GM19193 (cell line): Measurements from ENCODE around the gene ZNF146.

ENCODE experiments used
- POLR2A ChIP-seq: IDR thresholded peaks from 4 replicates; pipeline ENCODE4 v1.6.1; 2011; ENCODE audit not compliant: insufficient read depth, insufficient read length; ENCODE audit errors: extremely low read depth

The ZNF146 gene

GRCh38 chr19:36221474-36221873 lies 6.6 kb downstream of the ZNF146 start:
- TF ChIP-seq POLR2A: no peak

- TF ChIP-seq POLR2A: no peak
Observed at GRCh38 chr19:36222503-36222902, 7.6 kb downstream of the ZNF146 start.

GRCh38 chr19:36225219-36225892 lies 10.4 kb downstream of the ZNF146 start:
- no peak for TF ChIP-seq POLR2A

DNA sequence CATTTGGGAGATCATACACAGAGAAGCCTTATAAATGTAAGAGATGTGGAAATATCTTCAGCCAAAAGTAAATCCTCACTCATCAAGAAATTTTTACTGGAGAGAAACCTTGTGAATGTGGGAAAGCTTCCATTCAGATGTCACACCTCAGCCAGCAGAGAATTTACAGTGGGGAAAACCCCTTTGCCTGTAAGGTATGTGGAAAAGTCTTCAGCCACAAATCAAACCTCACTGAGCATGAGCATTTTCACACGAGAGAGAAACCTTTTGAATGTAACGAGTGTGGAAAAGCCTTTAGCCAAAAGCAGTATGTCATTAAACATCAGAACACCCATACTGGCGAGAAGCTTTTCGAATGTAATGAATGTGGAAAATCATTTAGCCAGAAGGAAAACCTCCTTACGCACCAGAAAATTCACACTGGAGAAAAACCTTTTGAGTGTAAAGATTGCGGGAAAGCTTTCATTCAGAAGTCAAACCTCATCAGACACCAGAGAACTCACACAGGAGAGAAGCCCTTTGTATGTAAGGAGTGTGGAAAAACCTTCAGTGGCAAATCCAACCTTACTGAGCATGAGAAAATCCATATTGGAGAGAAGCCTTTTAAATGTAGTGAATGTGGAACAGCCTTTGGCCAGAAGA lies 21.5 kb downstream of the ZNF146 start:
- TF ChIP-seq POLR2A: no peak

DNA sequence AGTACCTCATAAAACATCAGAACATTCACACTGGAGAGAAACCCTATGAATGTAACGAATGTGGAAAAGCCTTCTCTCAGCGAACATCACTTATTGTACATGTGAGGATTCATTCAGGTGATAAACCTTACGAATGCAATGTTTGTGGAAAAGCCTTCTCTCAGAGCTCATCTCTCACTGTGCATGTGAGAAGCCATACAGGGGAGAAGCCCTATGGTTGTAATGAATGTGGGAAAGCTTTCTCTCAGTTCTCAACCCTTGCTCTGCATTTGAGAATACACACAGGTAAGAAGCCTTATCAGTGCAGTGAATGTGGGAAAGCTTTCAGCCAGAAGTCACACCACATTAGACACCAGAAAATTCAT lies 22.0 kb downstream of the ZNF146 start:
- TF ChIP-seq POLR2A: no peak

- TF ChIP-seq POLR2A: no peak
Observed at GRCh38 chr19:36244066-36244465, 29.2 kb downstream of the ZNF146 start.

GRCh38 chr19:36245210-36246005 lies 30.5 kb downstream of the ZNF146 start:
- TF ChIP-seq POLR2A: no peak

DNA sequence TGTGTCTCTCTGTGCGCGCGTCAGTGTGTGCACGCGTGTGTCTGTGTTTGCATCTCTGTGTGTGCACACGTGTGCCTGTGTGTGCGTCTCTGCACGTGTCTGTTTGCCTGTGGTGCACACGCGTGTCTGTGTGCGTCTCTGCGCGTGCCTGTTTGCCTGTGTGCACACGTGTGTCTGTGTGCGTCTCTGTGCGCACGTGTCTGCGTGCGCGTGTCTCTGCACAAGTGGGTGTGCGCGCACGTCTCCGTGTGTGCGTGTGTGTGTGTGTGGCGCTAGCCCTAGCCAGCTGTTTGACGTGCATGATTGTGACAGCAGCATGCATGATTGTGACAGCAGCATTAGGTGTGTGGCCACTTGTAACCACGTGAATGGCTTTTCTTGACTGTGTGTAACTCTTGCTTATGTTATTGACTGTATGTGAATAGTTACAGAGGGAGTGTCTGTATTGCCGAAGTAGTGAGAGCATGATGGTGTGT lies 31.1 kb downstream of the ZNF146 start:
- TF ChIP-seq POLR2A: no peak

DNA sequence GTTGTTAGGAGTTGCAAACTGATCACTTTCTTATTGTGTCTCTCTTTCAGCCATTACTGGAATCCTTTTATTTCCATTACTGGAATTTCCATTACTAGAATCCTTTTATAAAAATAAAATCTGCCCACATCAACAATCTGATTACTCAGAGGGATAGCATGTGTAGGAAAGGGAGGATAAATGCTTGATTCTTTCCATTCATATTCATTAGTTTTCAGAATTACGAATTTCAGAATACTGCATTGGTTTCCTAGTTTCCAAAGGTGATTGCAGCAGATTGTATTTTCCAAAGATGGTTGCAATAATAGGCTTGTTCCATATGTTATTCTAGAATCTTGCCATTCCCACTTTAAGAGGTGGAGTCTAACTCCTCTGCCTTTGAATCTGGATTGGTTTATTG lies 37.1 kb downstream of the ZNF146 start:
- TF ChIP-seq POLR2A: no peak

DNA sequence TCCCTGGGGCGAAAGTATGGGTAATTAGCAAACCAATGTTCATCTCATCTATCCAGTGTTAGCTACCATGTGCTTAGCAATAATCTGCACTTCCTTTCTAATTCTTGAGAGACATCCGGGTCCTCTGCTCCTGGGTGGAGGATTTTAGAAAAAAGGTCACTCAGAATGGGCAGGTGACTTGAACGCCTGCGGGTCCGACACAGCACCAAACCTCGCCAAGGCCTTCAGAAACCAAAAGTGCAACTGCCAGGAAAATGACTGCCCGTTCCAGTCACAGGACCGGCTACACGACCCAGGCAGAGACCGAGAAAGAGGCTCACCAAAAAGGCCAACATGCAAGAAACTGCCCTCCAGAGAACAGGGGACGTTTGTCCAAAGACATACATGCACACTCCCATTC lies 39.9 kb downstream of the ZNF146 start:
- no peak for TF ChIP-seq POLR2A

- no peak for TF ChIP-seq POLR2A
Observed at GRCh38 chr19:36255316-36255715, 40.4 kb downstream of the ZNF146 start.

DNA sequence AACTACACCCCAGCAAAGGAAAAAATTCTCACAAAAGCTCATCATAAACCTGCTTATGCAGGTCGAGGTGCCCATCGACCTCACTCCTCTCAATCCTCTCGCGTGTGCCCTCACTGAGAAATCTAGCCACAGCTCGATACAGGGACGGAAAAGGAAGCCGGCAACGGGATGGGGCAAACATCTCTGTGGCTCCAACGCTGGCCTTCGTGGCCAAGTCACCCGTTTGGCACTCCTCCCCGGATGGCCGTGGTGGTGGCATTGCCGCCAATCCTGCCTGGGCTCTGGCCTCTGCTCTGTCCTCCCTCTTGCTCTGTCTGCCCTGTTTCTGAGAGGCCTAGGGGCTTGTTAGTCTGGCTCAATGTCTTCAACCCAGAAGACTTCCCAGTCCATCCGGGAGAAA lies 41.2 kb downstream of the ZNF146 start:
- TF ChIP-seq POLR2A: no peak

DNA sequence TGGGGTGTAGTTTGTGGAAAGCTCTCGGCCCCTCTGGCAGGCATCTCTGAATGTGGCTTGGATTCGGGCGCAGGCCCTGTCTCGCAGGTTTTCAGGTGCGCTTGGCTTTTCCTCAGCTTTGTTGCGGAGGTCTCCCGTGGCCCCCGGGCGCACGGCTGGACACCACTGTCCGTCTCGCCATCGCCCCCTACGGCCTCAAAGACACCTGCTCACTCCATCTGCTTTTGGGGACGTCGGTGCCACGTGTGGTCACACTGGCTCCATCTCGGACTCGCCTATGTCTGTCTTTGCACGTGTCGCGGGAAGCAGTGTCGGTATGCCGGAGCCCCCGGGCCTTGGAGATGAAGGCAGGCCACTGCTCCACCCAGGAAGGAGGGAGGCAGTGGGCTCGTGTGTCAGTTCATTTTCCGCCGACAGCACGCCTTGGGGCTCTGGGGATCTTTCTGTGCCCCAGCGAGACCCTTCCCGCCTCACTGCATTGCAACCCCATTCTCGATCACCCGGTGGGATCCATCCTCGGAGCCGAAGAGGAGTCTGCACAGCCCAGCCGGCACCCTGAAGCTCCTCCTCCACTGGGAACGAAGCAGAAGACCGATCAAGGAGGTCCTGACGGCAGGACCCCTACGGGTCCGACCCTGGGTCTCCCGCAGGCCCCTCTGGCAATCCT lies 42.1 kb downstream of the ZNF146 start:
- no peak for TF ChIP-seq POLR2A

DNA sequence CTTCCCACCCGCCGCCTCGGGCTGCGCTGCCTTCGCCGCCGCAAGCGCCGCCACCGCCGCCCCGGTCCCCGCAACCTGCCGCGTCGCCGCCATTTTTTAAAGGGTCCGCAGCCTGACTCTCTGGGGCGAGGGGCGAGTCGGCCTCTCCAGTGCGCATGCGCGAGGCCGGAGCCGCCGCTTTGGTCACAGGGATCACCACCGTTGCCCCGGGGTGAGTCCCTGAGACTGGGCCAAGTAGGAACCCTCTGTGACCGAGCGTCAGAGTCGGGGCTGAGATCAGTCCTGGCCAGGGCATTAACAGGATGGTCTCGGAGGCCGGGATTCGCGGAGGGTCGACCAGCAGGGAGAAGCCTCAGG lies 42.6 kb downstream of the ZNF146 start:
- TF ChIP-seq POLR2A: no peak
